Smooth muscle cell of trachea (primary cell): ENCODE results near the gene PLCD4. TPM values are rescaled to one million over a fixed set of nuclear protein-coding genes. Genes with fewer than 3 reads are reported as not detected.

Experiments
- total RNA-seq: library from RNA; depleted of rRNA; stranded (reverse); fragments of >200 nt; gene quantifications from 2 replicates; pipeline ENCODE4 v1.2.1, GENCODE V29; 2014

PLCD4 gene
- total RNA-seq, result 9.1 and 11.8 TPM in 2 replicates

GRCh38 chr2:218607436-218608115 lies at the start of gene PLCD4:
Gene PLCD4, plus strand, starts transcription at chr2:218607899. Its CDS starts 7,841 bp downstream, at chr2:218615740.

DNA sequence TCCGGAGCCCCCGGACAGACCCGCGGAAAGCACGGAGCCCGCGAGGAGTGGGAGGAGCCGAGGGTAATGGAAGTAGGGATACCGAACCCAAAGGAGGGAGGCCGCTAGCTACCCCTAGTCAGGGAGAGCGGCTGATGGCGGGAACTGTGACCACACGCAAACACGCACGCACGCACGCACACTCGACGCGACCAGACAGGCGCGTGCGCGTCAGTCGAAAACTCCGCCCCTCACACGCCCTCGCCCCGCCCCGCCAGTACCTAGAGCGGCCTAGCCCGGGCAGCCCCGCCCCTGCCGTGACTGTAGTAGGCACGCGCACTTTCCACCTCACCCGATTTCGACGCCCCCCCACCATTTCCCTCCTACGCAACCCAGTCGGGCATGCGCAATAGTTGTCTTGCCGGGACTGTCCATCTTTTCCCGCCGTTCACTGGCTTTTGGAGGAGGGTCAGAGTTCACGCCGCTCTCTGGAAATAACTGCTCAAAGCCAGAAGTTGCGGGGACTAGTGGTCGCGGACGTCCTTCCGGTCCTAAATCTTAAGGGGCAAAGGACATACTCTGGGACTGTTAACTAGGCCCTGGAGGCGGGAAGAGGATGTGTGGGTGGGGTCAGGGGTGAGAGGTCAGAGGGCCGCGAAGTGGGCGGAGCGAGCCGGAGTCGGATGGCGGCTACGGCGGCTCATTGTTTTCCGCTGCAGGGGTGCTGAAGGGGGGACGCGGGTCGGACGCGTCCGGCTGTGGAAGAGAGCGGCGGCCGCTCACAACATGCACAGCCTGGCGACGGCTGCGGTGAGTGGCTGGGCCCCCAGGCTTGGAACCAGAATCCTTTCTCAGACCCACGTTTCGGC lies 39.3 kb upstream of the PLCD4 start, which contains the start of the genes CNOT9 and USP37:
TSS of gene CNOT9 (plus strand) at position 650 of the 848 bp plus-strand sequence. CDS start at position 766, 116 bp downstream.
TSS of gene USP37 (minus strand) at position 162 of the 848 bp plus-strand sequence. CDS start 9,698 bp downstream, outside the sequence.

DNA sequence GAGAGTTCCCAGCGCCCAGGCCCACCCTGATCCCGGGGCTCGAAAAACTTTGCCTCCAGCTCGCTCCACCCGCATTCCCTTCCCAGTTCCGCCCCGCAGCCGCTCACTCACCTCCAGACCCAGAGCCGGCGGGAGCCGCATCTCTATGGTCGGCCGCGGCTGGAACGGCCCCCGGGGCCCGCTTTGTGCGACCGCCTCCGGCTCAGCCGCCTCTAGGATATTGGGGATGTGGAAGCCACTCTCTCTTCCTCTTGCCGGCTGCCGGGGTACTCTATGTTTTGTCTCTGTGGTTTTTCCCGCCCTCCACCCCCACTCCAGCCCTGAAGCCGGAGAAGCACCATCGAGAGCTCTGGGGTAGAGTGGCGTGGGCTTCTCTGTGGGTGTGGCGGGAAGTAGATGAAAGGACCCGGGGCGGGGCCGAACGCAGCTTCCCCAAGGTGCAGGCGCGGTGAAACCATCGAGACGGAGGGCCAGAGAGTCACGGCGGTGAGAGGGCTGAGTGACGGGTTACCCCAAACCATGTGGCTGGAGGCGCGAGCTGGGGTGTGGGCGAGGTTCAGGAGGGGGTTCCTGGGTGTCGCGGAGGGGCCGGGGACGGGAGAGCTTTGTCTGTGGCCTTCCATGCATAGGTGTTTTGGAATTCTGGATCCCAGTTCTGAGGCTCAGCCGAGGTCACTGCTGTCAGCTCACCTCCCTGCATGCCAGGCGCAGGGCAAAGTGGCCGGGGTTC lies 51.7 kb downstream of the PLCD4 start, which contains the start of the genes BCS1L and ZNF142:
TSS of gene BCS1L (plus strand) at position 426 of the 730 bp plus-strand sequence. CDS start 1,305 bp downstream, outside the sequence.
TSS of gene ZNF142 (minus strand) at position 366 of the 730 bp plus-strand sequence. CDS start 3,194 bp downstream, outside the sequence.

GRCh38 chr2:218671654-218672566 lies 64.2 kb downstream of the PLCD4 start, which contains the start of the genes RNF25 and STK36:
Gene RNF25, minus strand, starts transcription at chr2:218672002. Its CDS starts 32 bp downstream, at chr2:218671970.
Gene STK36, plus strand, starts transcription at chr2:218672086. Its CDS starts 744 bp downstream, at chr2:218672830.

Other genes starting within 250 kb of the PLCD4 start
- gene SLC11A1, start 225.6 kb upstream of the PLCD4 start, total RNA-seq, result under 0.01 and 0.33 TPM in 2 replicates
- 53.4 and 88.0 TPM in 2 replicates for gene CTDSP1, start 208.0 kb upstream of the PLCD4 start, total RNA-seq
- not detected in 2 replicates for gene VIL1, start 188.8 kb upstream of the PLCD4 start, total RNA-seq
- gene USP37, start 39.5 kb upstream of the PLCD4 start, total RNA-seq, result 7.3 and 7.4 TPM in 2 replicates
- gene CNOT9, start 39.1 kb upstream of the PLCD4 start, total RNA-seq, result 33.4 and 40.7 TPM in 2 replicates
- 10.2 and 12.1 TPM in 2 replicates for gene ZNF142, start 51.7 kb downstream of the PLCD4 start, total RNA-seq
- gene BCS1L, start 51.8 kb downstream of the PLCD4 start, total RNA-seq, result 32.3 and 41.9 TPM in 2 replicates
- 19.6 and 28.4 TPM in 2 replicates for gene RNF25, start 64.1 kb downstream of the PLCD4 start, total RNA-seq
- gene STK36, start 64.2 kb downstream of the PLCD4 start, total RNA-seq, result 37.2 and 46.1 TPM in 2 replicates
- gene TTLL4, start 102.9 kb downstream of the PLCD4 start, total RNA-seq, result 6.3 and 14.2 TPM in 2 replicates
- 19.1 and 53.1 TPM in 2 replicates for gene CYP27A1, start 174.2 kb downstream of the PLCD4 start, total RNA-seq
- gene PRKAG3, start 223.9 kb downstream of the PLCD4 start, total RNA-seq, result 0.15 and 0.50 TPM in 2 replicates